T-helper 22 cell (primary cell): ENCODE results near the gene IL21.

ENCODE experiments used
- DNase-seq: peaks from one replicate; pipeline ENCODE4 v3.0.0-alpha.2; 2020; ENCODE audit warnings: low read depth

IL21 gene

DNA sequence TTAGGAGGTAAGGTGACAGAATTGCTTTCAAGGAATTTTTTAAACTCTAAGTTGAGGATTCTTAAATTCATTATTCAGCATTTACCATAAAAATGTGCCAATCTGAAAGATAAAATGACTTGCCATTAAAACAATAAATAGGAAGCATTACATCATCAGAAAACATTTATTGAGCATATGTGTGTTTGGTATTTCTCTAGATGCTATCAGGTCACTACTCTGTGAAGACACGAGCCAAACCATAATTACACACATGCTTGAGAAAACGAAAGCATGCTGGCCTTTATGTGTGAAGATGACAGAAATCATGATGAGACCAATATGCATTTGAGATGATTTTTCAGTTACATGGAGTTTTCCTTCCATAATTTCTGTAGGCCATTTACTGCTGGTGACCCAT, 12.3 kb upstream of the IL21 start:
- no peak for DNase-seq

DNA sequence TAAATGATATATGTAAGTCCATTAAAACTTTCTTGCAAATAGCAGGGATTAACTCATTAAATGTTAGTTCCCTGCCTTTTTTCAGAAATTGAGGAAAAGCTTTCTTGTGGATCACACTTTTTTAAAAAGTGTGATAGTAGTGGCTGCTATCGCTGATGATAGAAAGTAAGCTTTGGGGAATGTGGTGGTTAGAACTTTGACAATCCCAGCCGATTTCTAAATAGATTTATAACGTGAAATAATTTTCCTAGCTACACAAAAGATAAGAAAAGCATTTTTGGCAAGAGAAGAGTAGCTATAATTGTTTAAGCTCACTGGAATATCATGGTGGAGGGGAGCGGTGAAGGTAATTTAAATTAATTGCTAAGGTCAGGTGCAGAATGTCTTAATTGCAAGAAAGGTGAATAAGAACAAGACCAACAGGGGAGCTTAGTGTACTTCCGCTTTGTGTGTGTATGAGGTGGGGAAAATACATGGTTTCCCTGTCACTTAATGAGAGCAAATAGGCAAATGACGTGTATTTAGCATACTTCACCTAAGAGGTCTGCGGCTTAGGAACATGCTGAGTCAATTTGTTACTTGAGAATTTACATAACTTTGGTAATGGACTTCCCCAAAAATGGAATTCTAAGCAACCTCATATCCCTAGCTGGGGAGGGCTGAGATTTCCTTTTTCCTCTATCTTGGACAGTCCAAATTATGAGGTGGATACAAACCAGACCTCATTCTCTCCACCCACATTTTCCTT, 11.7 kb upstream of the IL21 start:
- no peak for DNase-seq

DNA sequence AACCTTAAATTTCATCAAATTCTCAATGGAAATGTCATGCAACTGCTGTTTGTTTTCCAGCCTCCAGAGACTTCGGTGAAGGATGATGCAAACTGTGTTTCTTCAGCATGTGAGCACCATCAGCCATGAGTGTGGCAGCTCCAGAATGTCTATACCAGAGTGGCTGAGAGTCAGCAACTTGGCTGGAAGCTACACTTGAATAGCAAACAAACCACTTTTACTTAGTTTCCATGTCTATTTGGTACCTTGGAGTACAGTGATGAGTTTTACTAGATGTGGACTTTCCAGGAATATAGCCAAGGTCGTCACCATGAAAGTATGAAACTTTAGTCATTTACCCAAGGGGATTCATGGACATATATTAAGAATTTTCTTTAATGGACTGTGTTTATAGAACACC, 4.3 kb upstream of the IL21 start:
- no peak for DNase-seq

DNA sequence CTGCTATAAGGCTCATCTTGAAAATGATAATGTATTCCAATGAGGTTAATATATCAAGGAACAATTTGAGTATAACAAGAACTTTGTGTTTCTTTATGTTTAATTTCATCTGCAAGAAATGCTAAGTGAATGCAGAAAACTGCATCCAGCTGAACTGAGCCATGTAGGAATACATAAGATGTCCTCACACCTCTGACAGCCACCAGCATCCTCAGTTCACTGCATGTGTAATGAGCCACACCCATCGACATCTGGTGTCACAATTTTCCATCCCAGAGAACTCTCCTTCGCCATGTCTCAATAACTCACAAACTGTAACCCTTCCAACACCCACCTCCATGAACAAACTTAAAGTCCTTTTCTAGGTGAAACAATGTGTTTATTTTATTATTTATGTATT, 3.3 kb upstream of the IL21 start:
- no peak for DNase-seq

DNA sequence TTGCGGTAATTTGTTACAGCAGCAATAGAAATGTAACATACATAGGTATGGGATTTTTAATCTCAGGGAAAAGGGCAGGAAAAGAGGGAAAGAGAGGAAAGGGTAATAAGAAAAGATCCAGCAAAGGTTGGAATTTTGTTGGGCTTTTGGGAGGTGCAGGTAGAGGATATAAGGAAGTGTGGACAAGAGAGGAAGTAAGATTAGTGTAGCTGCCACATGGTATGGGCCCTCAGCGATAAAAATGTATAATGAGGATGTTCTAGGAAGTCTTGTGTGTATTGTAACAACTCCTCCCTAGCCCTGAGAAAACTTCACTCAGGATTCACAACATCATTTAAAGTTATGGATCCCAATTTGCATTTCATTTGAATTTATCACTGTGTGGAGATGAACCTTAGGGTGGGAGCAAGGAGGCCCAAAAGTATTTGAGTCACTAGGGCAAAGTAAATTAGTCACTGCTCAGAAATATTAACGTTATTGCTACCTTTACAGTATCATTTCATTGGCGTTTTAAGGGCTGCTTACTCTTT, 2.8 kb upstream of the IL21 start:
- DNase-seq, result no peak

DNA sequence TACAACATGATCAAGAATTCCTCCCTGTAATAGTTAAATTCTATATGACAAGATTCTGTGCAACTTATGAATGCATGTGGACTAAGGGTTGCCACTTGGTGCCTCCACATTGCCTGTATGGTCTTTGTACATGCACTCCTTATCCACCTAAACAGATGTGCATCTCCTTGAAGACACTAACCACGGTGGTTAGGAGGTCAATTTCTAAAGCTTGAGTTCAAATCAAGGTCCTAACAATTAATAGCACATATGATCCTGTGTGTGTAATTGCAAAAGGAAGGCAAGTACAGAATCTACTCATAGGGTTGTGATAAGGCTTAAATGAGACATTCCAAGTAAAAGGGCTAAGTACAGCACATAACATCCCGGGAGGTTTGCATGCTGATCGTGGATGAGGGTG, 1.5 kb upstream of the IL21 start:
- DNase-seq, result no peak

DNA sequence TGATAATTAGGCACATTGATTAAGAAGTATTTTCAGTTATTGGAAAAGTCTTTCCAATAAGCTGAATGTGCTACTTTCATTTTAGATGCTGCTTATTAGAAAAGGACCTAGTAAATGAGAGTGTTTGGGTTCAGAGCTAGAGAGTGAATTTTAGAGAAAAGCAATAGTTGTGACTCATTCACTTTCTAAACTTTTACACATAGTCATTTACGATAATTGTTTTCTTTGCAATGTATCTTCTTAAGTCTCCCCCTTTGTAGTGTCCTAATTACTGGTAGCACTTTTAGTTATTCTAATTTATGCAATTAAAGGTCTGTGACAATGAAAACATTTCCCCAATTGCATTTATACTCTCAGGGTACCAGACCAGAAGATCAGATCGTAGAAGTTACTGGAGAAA, 1.3 kb downstream of the IL21 start:
- DNase-seq, result no peak

DNA sequence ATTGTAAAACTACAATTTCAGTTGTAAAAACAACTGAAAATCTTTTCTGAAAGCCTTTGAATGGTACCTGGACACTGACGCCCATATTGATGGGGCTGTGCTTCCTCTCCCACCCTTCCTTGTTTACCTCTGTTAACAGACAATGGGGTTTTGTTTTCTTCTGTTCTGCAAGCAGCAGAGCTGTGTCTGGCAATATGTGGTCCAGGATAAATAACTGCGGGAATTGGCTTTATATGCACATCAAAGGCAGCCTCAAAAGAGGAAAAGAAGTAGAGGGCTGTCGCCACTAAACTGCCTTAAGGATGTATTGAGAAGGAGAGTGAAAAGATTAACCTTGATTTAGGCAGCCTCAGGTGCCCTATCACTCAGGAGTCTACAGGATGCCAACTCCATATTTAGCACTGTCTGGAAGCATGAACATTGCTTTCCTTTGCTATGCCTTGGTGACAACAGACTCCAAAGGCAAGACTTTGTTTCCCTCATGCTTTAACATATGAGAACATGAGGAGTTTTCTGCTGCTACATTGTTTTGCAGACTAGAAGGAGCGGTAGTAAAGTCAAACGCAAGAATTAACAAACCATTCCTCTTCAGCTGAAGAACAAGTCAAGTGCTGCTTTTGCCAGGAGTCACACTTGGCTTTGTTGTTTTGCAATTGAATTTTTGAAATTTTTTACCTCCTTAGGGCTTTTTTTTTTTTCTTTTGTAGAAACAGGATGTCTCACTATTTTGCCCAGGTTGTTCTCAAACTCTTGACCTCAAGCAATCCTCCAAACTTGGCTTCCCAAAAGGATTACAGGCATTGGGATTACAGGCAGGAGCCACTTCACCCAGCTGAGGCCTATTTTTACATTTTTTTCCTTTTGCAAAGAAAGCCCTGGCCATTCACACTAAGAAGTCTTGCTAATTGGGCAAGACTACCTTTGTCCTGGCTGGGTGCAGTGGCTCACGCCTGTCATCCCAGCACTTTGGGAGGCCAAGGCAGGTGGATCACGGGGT, 3.0 kb downstream of the IL21 start:
- no peak for DNase-seq

DNA sequence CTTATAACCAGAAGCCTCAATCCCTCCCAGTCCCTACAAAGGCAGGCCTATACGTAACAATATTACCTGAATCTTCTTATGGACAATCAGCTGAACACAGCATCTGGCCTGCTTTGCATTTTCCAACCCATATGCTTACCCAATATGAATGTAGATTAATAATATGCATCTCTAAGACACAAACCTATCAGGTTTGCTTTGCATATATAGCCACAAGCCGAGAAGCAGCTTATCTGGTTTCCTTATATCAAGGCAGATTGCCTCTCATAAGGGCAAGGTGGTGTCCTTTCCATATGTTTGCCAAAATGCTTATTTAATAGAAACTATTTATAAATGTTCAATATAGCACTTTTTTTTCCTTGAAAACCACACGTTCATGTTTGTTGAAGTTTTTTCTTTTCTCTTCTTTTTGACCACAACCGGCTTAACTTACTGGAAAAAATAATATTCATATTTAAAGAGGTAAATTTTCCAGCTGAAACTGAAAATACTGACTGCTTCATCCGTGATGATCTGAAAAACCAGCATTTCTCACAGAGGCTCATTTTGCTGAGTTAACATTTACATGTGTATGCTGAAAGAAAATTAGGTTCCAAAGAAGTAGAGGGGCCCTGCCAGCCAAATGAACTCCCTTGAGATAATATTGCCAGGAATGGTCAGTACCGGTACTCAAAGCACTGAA, 3.8 kb downstream of the IL21 start:
- DNase-seq, result no peak

DNA sequence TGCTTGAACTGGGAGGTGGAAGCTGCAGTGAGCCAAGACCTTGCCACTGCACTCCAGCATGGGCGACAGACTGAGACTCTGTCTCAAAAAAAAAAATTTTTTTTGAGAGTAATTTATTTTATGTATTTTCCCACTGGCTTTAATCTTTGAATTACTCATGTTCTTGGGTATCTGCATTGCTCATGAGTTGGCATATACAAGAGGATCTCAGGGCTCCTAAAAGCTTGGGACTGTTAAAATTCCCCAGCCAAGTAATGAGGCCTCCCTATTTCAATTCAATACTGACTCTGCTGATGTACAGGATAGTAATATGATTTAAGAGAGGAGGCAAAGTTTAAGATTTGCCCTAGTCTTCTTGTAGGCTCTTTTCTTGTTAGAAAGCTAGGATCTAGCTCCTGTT, 6.2 kb downstream of the IL21 start:
- no peak for DNase-seq

DNA sequence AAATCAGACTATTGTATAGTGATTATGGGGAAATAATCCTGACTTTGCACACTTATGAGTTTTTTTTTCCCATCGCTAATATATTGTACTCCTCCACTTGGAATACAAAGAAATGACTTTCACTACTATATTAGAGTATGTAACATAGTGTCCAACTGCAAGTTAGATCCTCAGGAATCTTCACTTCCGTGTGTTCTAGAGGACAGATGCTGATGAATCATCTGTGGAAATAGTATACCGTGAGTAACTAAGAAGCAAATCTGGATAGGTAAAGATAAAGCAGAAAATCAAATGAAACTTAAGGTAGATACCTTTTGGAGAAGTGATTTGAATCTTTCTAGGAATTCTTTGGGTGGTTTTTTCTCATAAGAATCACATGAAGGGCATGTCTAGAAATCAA, 8.3 kb downstream of the IL21 start:
- no peak for DNase-seq

DNA sequence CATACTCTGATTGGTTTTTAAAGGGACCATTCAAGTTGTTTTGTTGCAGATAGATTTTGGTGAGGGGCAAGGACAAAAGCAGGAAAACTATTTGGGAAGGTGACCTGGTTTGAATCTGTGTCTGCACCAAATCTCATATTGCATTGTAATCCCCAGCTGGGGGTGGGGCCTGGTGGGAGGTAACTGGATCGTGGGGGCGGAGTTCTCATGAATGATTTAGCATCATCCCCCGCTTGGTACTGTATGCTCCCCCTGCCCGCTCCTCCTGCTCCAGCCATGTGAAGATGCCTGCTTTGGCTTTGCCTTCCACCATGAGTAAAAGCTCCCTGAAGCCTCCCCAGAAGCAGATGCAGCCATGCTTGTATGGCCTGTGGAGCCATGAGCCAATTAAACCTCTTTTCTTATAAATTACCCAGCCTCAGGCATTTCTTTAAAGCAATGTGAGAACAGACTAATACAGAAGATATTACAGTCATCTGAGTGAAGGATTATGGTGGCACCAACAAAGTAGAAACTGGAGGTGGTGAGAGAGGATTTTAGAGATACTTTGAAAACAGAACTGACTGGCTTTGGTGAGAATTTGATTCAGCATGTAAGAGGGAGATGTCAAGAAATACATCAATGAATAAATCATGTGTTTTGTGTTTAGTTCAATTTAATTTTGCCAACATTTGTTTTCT, 14.4 kb downstream of the IL21 start:
- DNase-seq, result no peak

DNA sequence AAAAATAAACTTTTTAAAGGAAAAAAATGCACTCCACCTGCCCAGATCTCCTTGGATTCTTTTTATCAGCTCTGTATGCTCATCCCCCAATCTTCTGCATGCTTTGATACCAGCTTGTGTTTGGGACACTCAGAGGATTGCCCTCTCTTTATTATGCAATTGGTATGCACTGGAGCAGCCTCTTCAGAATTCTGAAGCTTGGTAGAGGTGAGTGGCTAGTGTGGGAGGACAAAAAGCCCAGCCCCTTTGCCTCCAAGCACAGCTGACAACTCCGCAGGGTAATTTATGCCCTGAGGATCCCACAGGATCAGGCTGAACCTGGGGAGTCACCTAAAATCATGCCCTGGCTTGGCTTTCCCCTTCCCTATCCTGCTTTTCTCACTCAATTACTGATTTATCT, 16.7 kb downstream of the IL21 start:
- no peak for DNase-seq

DNA sequence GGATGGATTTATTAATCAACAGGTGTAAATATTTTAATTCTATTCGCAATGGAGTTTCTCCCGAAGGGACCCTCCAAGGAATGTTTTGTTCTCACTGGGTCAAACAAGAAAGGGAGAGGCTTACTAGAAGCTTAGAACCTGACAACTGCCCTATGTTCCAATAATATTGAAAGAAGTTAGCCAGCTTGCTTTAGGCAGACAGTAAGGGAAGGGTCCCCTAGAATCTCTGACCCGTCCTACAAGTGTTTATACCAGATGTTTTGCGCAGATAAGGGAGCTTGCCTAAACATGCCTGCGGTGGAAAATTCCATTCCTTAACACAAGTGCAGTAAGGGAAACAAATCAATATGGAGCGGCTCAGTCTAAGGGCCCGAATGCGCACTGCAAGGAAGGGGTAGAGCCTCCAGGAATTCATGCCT, 17.7 kb downstream of the IL21 start:
- no peak for DNase-seq

DNA sequence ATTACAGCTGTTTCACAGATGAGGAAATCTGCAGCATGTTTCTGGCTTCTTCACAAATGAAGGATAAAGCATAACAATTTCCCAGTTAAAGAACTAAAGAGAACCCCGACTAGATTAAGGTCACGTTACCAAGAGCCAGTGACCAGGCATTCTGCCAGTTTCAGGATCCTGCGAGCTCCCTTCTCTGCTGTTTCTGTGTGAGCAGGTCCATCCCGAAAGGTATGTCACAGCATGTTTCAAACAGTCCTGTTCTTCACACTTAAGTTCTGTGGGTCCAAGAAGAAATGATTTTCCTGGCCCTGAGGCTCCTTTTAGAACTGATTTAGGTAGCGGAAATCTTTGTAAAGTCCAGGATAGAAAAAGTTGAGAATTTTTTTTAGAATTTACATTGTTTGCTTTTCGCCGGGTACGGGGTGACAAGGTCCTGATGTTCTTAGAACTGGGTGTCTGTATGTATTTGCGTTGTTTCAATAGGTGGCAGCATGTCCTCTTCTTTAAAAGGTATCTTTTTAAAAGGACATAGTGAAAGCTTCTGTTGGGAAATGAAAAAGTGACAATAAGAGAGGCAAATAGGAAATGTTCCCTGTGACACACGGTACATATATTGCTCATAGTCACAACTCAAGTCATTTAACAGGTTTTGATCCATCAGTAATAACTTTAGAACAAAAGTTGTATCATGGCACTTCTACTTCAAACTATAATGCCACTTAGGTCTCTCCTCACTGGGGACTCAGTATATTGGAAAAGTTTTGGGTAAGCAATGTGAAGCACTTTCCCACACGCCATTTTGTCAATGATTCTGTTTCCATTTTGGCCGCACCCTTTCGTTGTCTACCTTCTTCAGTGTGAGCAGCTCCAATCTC, 18.4 kb downstream of the IL21 start:
- no peak for DNase-seq

DNA sequence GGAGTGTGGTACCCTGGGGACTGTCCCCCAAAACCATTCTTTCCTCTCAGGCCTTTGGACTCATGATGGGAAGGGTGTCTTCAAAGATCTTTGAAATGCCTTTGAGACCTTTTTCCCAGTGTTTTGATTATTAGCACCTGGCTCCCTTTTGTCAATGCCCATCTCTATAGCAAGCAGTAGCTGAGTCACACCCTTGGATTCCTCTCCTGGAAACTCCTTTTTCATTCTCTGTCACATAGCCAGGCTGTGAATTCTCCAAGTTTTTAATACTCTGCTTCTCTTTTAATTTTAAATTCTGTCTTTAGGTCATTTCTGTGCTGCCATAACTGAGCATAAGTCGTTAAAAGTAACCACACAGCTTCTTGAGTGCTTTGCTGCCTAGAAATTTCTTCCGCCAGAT, 29.7 kb downstream of the IL21 start:
- no peak for DNase-seq

DNA sequence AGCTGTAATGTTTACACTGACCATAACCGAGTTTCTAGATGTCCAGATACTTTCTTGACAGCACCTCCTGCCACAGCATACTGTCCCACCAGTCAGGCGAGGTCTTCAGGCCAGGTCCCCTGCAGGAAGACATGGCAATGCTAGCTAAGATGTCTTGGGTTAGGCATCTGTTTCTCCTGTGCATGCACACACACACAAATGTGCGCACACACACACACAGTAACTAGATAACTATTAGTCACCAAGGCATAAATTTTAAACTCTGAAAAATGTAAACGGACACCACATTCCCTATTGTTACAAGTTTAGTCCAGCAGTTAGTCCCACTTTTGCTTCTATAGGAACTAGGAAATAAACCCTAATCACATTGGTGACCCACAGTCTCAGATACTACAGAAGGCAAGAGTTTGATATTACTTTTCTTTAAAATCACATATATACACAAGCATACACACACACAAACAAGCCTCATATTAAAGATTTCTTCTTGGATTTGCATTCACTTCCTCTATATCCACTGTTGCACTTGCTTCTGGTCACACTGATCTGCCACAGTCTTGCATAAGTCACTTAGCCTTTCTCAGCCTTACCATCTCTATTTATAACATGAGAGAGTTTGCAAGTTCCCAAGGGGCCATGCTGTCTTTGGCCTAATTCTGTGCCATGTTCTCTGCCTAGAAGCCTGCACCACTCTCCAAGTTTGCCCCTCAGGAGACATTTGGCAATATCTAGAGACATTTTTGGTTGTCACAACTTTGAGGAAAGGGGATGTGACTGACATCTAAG, 32.2 kb downstream of the IL21 start:
- DNase-seq, result no peak

DNA sequence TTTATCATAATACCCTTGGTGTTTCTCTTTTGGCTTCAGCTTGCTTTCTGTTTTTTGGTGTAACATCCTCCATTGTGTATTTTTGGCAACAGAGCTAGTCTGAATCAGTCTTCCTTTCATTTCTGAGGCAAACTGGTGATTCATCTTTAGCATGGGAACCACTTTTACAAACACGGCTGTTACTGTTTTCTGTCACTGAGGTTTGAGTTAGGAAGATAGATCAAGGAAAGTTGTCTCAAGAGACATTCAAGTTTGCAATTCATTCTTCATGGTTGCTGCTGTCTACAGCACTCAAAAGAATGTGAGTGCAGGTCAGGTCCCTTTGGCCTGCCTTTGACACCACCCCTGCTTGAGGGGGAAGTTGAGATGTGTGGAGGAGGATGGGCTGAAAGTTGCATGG, 36.3 kb downstream of the IL21 start:
- DNase-seq, result no peak

DNA sequence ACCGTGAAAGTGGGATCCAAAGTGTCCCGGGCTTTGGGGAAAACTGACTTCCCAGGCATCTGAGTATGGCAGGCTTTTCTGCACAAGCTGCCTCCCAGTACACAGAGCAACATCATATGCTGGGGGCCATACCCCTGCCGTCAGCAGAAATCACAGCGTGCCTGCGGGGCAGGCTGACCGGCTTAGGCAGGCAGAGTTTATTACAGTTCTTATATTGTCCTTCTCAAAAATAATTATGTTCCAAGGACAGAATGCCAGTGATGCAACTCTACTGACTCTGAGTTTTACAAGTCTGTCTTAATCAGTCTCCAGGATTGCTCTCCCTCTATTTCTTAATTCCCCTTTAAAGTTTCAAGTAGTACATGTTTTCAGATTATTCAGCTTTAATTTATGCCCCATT, 37.0 kb downstream of the IL21 start:
- DNase-seq, result no peak
